GM19372 (cell line): ENCODE measurements around the gene CHAD.

Source experiments
- ATAC-seq: cut with Tn5 transposase; IDR thresholded peaks from one replicate; pipeline ENCODE4 v1.9.1; 2021; ENCODE audit warnings: mild to moderate bottlenecking, low read depth, moderate library complexity; ENCODE audit not compliant: unreplicated experiment

The CHAD gene

GRCh38 chr17:50495217-50495823, 26.6 kb upstream of the CHAD start:
- no peak for ATAC-seq

- ATAC-seq = no peak
Observed at GRCh38 chr17:50493744-50494143, 25.1 kb upstream of the CHAD start.

GRCh38 chr17:50492214-50492613, 23.5 kb upstream of the CHAD start:
- ATAC-seq = no peak

GRCh38 chr17:50491505-50491904, 22.8 kb upstream of the CHAD start:
- no peak for ATAC-seq

GRCh38 chr17:50488880-50489279, 20.2 kb upstream of the CHAD start:
- no peak for ATAC-seq

- no peak for ATAC-seq
Observed at GRCh38 chr17:50487213-50488096, 18.8 kb upstream of the CHAD start.

- ATAC-seq = no peak
Observed at GRCh38 chr17:50484386-50485155, 15.9 kb upstream of the CHAD start.

- no peak for ATAC-seq
Observed at GRCh38 chr17:50483266-50483665, 14.6 kb upstream of the CHAD start.

GRCh38 chr17:50482516-50482915, 13.8 kb upstream of the CHAD start:
- no peak for ATAC-seq

- ATAC-seq = no peak
Observed at GRCh38 chr17:50482110-50482509, 13.4 kb upstream of the CHAD start.

GRCh38 chr17:50481648-50482047, 13.0 kb upstream of the CHAD start:
- no peak for ATAC-seq

- ATAC-seq = no peak
Observed at GRCh38 chr17:50480854-50481490, 12.3 kb upstream of the CHAD start.

- ATAC-seq = no peak
Observed at GRCh38 chr17:50480142-50480764, 11.6 kb upstream of the CHAD start.

GRCh38 chr17:50479522-50480141, 11.0 kb upstream of the CHAD start:
- no peak for ATAC-seq

GRCh38 chr17:50478391-50479381, 10.0 kb upstream of the CHAD start, which contains the start of gene RSAD1:
TSS of gene RSAD1 (plus strand) at chr17:50478860. CDS start at chr17:50478885, 25 bp downstream.
- peak; percentile 87 for ATAC-seq

GRCh38 chr17:50477976-50478375, 9.3 kb upstream of the CHAD start:
- no peak for ATAC-seq

GRCh38 chr17:50476545-50477315, 8.1 kb upstream of the CHAD start:
- no peak for ATAC-seq
